KBM-7 (cell line): ENCODE measurements around the gene PCSK5.
"Not testable (repeated sequence)": the region's sequence is repeated elsewhere in the genome, so short reads cannot be mapped to it uniquely, and the experiment has no call there.

Source experiments
- DNase-seq: peaks from one replicate; pipeline ENCODE4 v3.0.0-alpha.2; 2015
- in situ Hi-C: fragments of 300-500 bp; cut with MboI; formaldehyde crosslinking; loops from 2 replicates; pipeline ENCODE4 v1.14.3; 2020; ENCODE audit warnings: low sequenced_read_pairs, low pct_unique_long_range_greater_than_20kb, mixed read lengths

Gene PCSK5

GRCh38 chr9:76307047-76307446 lies 416.6 kb downstream of the PCSK5 start:
- in situ Hi-C loops = not testable (repeated sequence)

GRCh38 chr9:76310577-76310976 lies 420.1 kb downstream of the PCSK5 start:
- in situ Hi-C loops = no loop called here
- DNase-seq = no peak

More at GRCh38 chr9:76307047-76307446, 416.6 kb downstream of the PCSK5 start:
- DNase-seq = not testable (repeated sequence)

GRCh38 chr9:76310991-76311390 lies 420.5 kb downstream of the PCSK5 start:
- DNase-seq = no peak
- in situ Hi-C loops = no loop called here

- no peak for DNase-seq
- in situ Hi-C loops = no loop called here
These were observed 421.1 kb downstream of the PCSK5 start for GRCh38 chr9:76311537-76311936.

- no peak for DNase-seq
- in situ Hi-C loops = no loop called here
These were observed 423.3 kb downstream of the PCSK5 start for GRCh38 chr9:76313771-76314170.

- in situ Hi-C loops = no loop called here
- DNase-seq = no peak
These were observed 423.8 kb downstream of the PCSK5 start for GRCh38 chr9:76314321-76314720.

- in situ Hi-C loops = no loop called here
- no peak for DNase-seq
These were observed 425.6 kb downstream of the PCSK5 start for GRCh38 chr9:76316069-76316468.

GRCh38 chr9:76319466-76319865 lies 429.0 kb downstream of the PCSK5 start:
- DNase-seq, in situ Hi-C loops: not testable (repeated sequence)

GRCh38 chr9:76321195-76321828 lies 430.8 kb downstream of the PCSK5 start:
- in situ Hi-C loops = no loop called here

GRCh38 chr9:76322810-76323209 lies 432.3 kb downstream of the PCSK5 start:
- in situ Hi-C loops = no loop called here
- DNase-seq = no peak

More at GRCh38 chr9:76321195-76321828, 430.8 kb downstream of the PCSK5 start:
- DNase-seq = no peak

GRCh38 chr9:76323490-76323889 lies 433.0 kb downstream of the PCSK5 start:
- DNase-seq = no peak
- in situ Hi-C loops = no loop called here

- in situ Hi-C loops = not testable (repeated sequence)
These were observed 433.6 kb downstream of the PCSK5 start for GRCh38 chr9:76324030-76324429.

GRCh38 chr9:76330034-76330433 lies 439.6 kb downstream of the PCSK5 start:
- DNase-seq = no peak
- in situ Hi-C loops = no loop called here

More at GRCh38 chr9:76324030-76324429, 433.6 kb downstream of the PCSK5 start:
- not testable (repeated sequence) for DNase-seq

- in situ Hi-C loops = no loop called here
- no peak for DNase-seq
These were observed 442.9 kb downstream of the PCSK5 start for GRCh38 chr9:76333388-76333787.

GRCh38 chr9:76333964-76334363 lies 443.5 kb downstream of the PCSK5 start:
- in situ Hi-C loops = no loop called here
- no peak for DNase-seq

- DNase-seq = no peak
- in situ Hi-C loops = no loop called here
These were observed 445.6 kb downstream of the PCSK5 start for GRCh38 chr9:76336027-76336426.

GRCh38 chr9:76338418-76338817 lies 447.9 kb downstream of the PCSK5 start:
- DNase-seq = no peak
- in situ Hi-C loops = no loop called here

- no peak for DNase-seq
- in situ Hi-C loops = no loop called here
These were observed 451.1 kb downstream of the PCSK5 start for GRCh38 chr9:76341616-76342015.

- in situ Hi-C loops = no loop called here
- no peak for DNase-seq
These were observed 451.7 kb downstream of the PCSK5 start for GRCh38 chr9:76342201-76342600.

- DNase-seq = no peak
- in situ Hi-C loops = no loop called here
These were observed 452.4 kb downstream of the PCSK5 start for GRCh38 chr9:76342858-76343257.

- no peak for DNase-seq
- in situ Hi-C loops = no loop called here
These were observed 459.4 kb downstream of the PCSK5 start for GRCh38 chr9:76349865-76350264.
